ENCODE results near the gene UMODL1. TPM values are rescaled to one million over a fixed set of nuclear protein-coding genes. Genes with fewer than 3 reads are reported as not detected.

Gene UMODL1
- total RNA-seq, 1 donor from 2014 or later = not detected

DNA sequence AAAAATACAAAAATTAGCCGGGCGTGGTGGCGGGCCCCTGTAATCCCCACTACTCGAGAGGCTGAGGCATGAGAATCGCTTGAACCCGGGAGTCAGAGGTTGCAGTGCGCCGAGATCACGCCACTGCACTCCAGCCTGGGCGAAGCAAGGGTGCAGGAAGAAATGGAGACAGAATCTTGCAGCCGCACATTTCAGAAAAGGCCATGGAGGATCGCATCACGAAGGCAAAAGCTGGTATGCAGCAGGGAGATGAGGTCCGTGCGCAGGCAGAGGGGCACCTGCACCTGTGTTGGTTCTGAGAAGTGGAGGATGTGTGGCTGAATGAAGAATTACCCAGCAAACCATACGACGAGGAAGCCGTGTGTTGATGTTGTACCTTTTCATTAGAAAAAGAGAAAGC, 94.8 kb downstream of the UMODL1 start:
- no peak overlapping the region for H3K4me3 Mint-ChIP-seq
- H3K27me3 Mint-ChIP-seq (ENCODE audit: insufficient read depth, low read depth) = peaks cover 5% of the 10 kb centered on the region
- H3K4me2 ChIP-seq = no peak overlapping the region
- H3K27ac ChIP-seq = no peak overlapping the region
- no peak overlapping the region for H2AFZ ChIP-seq (replicated peaks)
- H4K20me1 ChIP-seq (ENCODE audit: low read depth) = no peaks in the 10 kb centered on the region
- no peak for DNase-seq (ENCODE audit: low spot score)
- peaks cover 5% of the 10 kb centered on the region for H3K4me1 ChIP-seq
- TF ChIP-seq CTCF (IDR thresholded peaks at IDR 0.05) (no peak), EZH2 (IDR thresholded peaks at IDR 0.05) (no peak), EZH2phosphoT487 (IDR thresholded peaks at IDR 0.05) (no peak)
- H3K79me2 ChIP-seq (ENCODE audit: low read depth) = no peaks in the 10 kb centered on the region
- H3K27ac Mint-ChIP-seq = no peak overlapping the region
- no peaks in the 10 kb centered on the region for H3K36me3 ChIP-seq
- H3K4me3 ChIP-seq = no peak overlapping the region
- H3F3A ChIP-seq (ENCODE audit: low read depth) = peaks cover 3% of the 10 kb centered on the region
- H3K4me1 Mint-ChIP-seq = peaks cover 16% of the 10 kb centered on the region
- no peaks in the 10 kb centered on the region for H3K36me3 Mint-ChIP-seq
- no peaks in the 10 kb centered on the region for H3K9me3 ChIP-seq (ENCODE audit: low read depth)
- H3K9me3 Mint-ChIP-seq = no peaks in the 10 kb centered on the region
- H3K9ac ChIP-seq = no peak overlapping the region
- no peaks in the 10 kb centered on the region for H3K27me3 ChIP-seq

- Mint-ChIP-seq H3K36me3 (no peaks in the 10 kb centered on the region), H3K27me3 (ENCODE audit: insufficient read depth, low read depth) (no peaks in the 10 kb centered on the region), H3K9me3 (no peaks in the 10 kb centered on the region), H3K27ac (no peak overlapping the region), H3K4me3 (no peak overlapping the region), H3K4me1 (peaks cover 2% of the 10 kb centered on the region)
- Histone ChIP-seq H3K27ac (no peak overlapping the region), H3K4me2 (no peak overlapping the region), H3K36me3 (no peaks in the 10 kb centered on the region), H3K9ac (no peak overlapping the region), H3K27me3 (no peaks in the 10 kb centered on the region), H2AFZ (replicated peaks) (no peak overlapping the region), H3K4me1 (no peaks in the 10 kb centered on the region), H3K4me3 (no peak overlapping the region), H3K79me2 (ENCODE audit: low read depth) (no peaks in the 10 kb centered on the region), H3K9me3 (ENCODE audit: low read depth) (no peaks in the 10 kb centered on the region), H4K20me1 (ENCODE audit: low read depth) (no peaks in the 10 kb centered on the region), H3F3A (ENCODE audit: low read depth) (no peaks in the 10 kb centered on the region)
- no peak for DNase-seq (ENCODE audit: low spot score)
- no peak for TF ChIP-seq CTCF (IDR thresholded peaks at IDR 0.05)
- TF ChIP-seq EZH2phosphoT487 (IDR thresholded peaks at IDR 0.05) = no peak
- no peak for TF ChIP-seq EZH2 (IDR thresholded peaks at IDR 0.05)
Measured at GRCh38 chr21:42169758-42170157, 98.6 kb downstream of the UMODL1 start.

GRCh38 chr21:42171091-42172053, 100.3 kb downstream of the UMODL1 start:
- H3K4me1 ChIP-seq = no peaks in the 10 kb centered on the region
- H4K20me1 ChIP-seq (ENCODE audit: low read depth) = no peaks in the 10 kb centered on the region
- H3K27ac ChIP-seq = no peak overlapping the region
- no peaks in the 10 kb centered on the region for H3K36me3 ChIP-seq
- H2AFZ ChIP-seq (replicated peaks) = no peak overlapping the region
- no peak overlapping the region for H3K4me2 ChIP-seq
- no peaks in the 10 kb centered on the region for H3K9me3 Mint-ChIP-seq
- H3F3A ChIP-seq (ENCODE audit: low read depth) = no peaks in the 10 kb centered on the region
- no peak overlapping the region for H3K27ac Mint-ChIP-seq
- no peaks in the 10 kb centered on the region for H3K79me2 ChIP-seq (ENCODE audit: low read depth)
- no peak for TF ChIP-seq EZH2 (IDR thresholded peaks at IDR 0.05)
- TF ChIP-seq EZH2phosphoT487 (IDR thresholded peaks at IDR 0.05) = no peak
- TF ChIP-seq CTCF (IDR thresholded peaks at IDR 0.05) = no peak
- no peaks in the 10 kb centered on the region for H3K36me3 Mint-ChIP-seq
- H3K27me3 ChIP-seq = no peaks in the 10 kb centered on the region
- no peaks in the 10 kb centered on the region for H3K4me1 Mint-ChIP-seq
- no peak for DNase-seq (ENCODE audit: low spot score)
- H3K9me3 ChIP-seq (ENCODE audit: low read depth) = no peaks in the 10 kb centered on the region
- no peaks in the 10 kb centered on the region for H3K27me3 Mint-ChIP-seq (ENCODE audit: insufficient read depth, low read depth)
- H3K4me3 ChIP-seq = no peak overlapping the region
- no peak overlapping the region for H3K4me3 Mint-ChIP-seq
- H3K9ac ChIP-seq = no peak overlapping the region
